Measurements from ENCODE around the gene OR1A2. TPM values are rescaled to one million over a fixed set of nuclear protein-coding genes. Genes with fewer than 3 reads are reported as not detected.

Gene OR1A2
- total RNA-seq, 1 donor from 2014 or later: not detected

Other genes starting within 250 kb of the OR1A2 start
- not detected in 2 replicates for gene OR1D5, start 133.9 kb upstream of the OR1A2 start, total RNA-seq (ENCODE audit: low replicate concordance)
- not detected in 2 replicates for gene OR1D2, start 93.1 kb upstream of the OR1A2 start, total RNA-seq (ENCODE audit: low replicate concordance)
- gene OR1G1, start 70.0 kb upstream of the OR1A2 start, total RNA-seq (ENCODE audit: low replicate concordance): not detected in 2 replicates
- gene OR1A1, start 10.1 kb downstream of the OR1A2 start, total RNA-seq (ENCODE audit: low replicate concordance): not detected in 2 replicates
- gene OR3A1, start 100.8 kb downstream of the OR1A2 start, total RNA-seq (ENCODE audit: low replicate concordance): not detected in 2 replicates
- gene OR3A2, start 188.8 kb downstream of the OR1A2 start, total RNA-seq (ENCODE audit: low replicate concordance): 0.15 TPM in 1 of 2 replicates, not detected in the other
- gene OR1E1, start 200.9 kb downstream of the OR1A2 start, total RNA-seq (ENCODE audit: low replicate concordance): not detected in 2 replicates
- gene OR3A3, start 213.9 kb downstream of the OR1A2 start, total RNA-seq (ENCODE audit: low replicate concordance): not detected in 2 replicates
- not detected in 2 replicates for gene OR1E2, start 236.3 kb downstream of the OR1A2 start, total RNA-seq (ENCODE audit: low replicate concordance)

Data from neural progenitor cell (in vitro differentiated cells).